ENCODE results near the gene NCDN. TPM values are rescaled to one million over a fixed set of nuclear protein-coding genes. Genes with fewer than 3 reads are reported as not detected.

NCDN gene
- total and polyA plus RNA-seq, 2 of the 8 experiments (the other 6 are each of a cell fraction or from before 2014, with no cell fraction given) = 26.2 to 35.4 TPM

GRCh38 chr1:35611655-35612054 is 54.1 kb downstream of the NCDN start:
- Histone ChIP-seq H3K18ac (ENCODE audit: extremely low read depth, low read length) (no peak overlapping the region), H3K23me2 (ENCODE audit: low read depth, low read length) (no peaks in the 10 kb centered on the region), H3K14ac (ENCODE audit: insufficient read length) (no peak overlapping the region), H2BK15ac (ENCODE audit: low read length) (no peak overlapping the region), H3K79me1 (ENCODE audit: low read depth, low read length) (peaks cover 2% of the 10 kb centered on the region; the same call in 1 of the 2 replicates), H3K4ac (replicated peaks; ENCODE audit: insufficient read length, low read depth, low read length) (no peak overlapping the region), H3K56ac (replicated peaks; ENCODE audit: insufficient read length, low read depth, low read length) (no peak overlapping the region), H2BK12ac (ENCODE audit: low read depth, low read length) (no peak overlapping the region), H2BK5ac (ENCODE audit: low read depth, low read length) (no peak overlapping the region), H3K4me3 (ENCODE audit: extremely low read depth in 1 of 4, insufficient read depth in 2 of 4, low read depth in 3 of 4, low read length in 4 of 4) (no peak overlapping the region), H2AFZ (ENCODE audit: low read length) (no peak overlapping the region), H2BK120ac (replicated peaks; ENCODE audit: low read depth, low read length) (no peak overlapping the region), H3K4me1 (replicated peaks in 1 of 4; ENCODE audit: control insufficient read depth in 3 of 4, insufficient read depth in 4 of 4, low read length in 3 of 4) (no peaks in the 10 kb centered on the region), H3K27me3 (replicated peaks in 1 of 4; ENCODE audit: control insufficient read depth in 3 of 4, extremely low read depth in 1 of 4, insufficient read depth in 3 of 4, low read length in 3 of 4) (no peaks in the 10 kb centered on the region), H4K8ac (ENCODE audit: extremely low read depth, insufficient read depth, low read length) (no peak overlapping the region), H2AK5ac (ENCODE audit: low read depth, low read length) (no peak overlapping the region), H3K36me3 (ENCODE audit: control insufficient read depth in 2 of 4, insufficient read depth in 4 of 4, low read length in 3 of 4) (peaks cover 4 to 34% (median 20%) of the 10 kb centered on the region in 4 experiments; a peak in 6 of 8 replicates), H3K4me2 (ENCODE audit: insufficient read depth in 1 of 2, low read depth in 2 of 2, low read length in 2 of 2) (no peak overlapping the region), H3K9ac (replicated peaks in 1 of 4; ENCODE audit: extremely low read depth in 1 of 4, low read depth in 3 of 4, low read length in 3 of 4) (no peak overlapping the region), H3K27ac (ENCODE audit: low read depth, low read length) (no peak overlapping the region), H3K23ac (ENCODE audit: insufficient read length) (no peak overlapping the region), H2BK20ac (ENCODE audit: low read length) (no peak overlapping the region), H4K91ac (replicated peaks; ENCODE audit: insufficient read length, low read length) (no peak overlapping the region), H3K79me2 (ENCODE audit: control insufficient read depth in 1 of 2, insufficient read depth in 2 of 2, low read length in 2 of 2) (peaks cover 0 to 29% of the 10 kb centered on the region in 2 experiments; a peak in 2 of 4 replicates), H4K20me1 (replicated peaks in 1 of 2; ENCODE audit: control insufficient read depth in 1 of 2, insufficient read depth in 2 of 2, low read length in 2 of 2) (peaks cover 6% of the 10 kb centered on the region in 2 experiments), H4K5ac (ENCODE audit: insufficient read length, low read depth, low read length) (no peak overlapping the region), H3K9me3 (ENCODE audit: insufficient read depth in 2 of 2, low read depth in 1 of 2, low read length in 1 of 2) (no peaks in the 10 kb centered on the region)
- 88% methylated on average over 7 of the region's 7 CpGs; no CpG with 5 or more reads in 1 of the 2 experiments for WGBS, 2 experiments (ENCODE audit: extremely low coverage in 1 of 2, insufficient coverage in 1 of 2, insufficient read length in 1 of 2, insufficient replicate concordance in 2 of 2, low coverage in 1 of 2, low lambda C conversion rate in 2 of 2, missing lambda C conversion rate in 1 of 2)
- FAIRE-seq (no peak), DNase-seq (ENCODE audit: low read depth in 1 of 2, low spot score in 2 of 2) (no peak)
- ChIA-PET CTCF (ENCODE audit: partially characterized antibody) (interaction anchor here (0.6 to 1.4 kb wide), 4 partner anchors 43 to 576 kb away, joined by 3 to 4 read pairs (median 3); no protein-coding TSS in a partner anchor), POLR2A (ENCODE audit: partially characterized antibody) (no interaction called here)
- TF ChIP-seq SAP30 (IDR thresholded peaks at IDR 0.05; ENCODE audit: insufficient read depth, insufficient replicate concordance, low read length) (no peak), RBBP5 (IDR thresholded peaks at IDR 0.05; ENCODE audit: borderline replicate concordance, low read depth, low read length) (no peak)
- TF ChIP-seq, protein P1, sequence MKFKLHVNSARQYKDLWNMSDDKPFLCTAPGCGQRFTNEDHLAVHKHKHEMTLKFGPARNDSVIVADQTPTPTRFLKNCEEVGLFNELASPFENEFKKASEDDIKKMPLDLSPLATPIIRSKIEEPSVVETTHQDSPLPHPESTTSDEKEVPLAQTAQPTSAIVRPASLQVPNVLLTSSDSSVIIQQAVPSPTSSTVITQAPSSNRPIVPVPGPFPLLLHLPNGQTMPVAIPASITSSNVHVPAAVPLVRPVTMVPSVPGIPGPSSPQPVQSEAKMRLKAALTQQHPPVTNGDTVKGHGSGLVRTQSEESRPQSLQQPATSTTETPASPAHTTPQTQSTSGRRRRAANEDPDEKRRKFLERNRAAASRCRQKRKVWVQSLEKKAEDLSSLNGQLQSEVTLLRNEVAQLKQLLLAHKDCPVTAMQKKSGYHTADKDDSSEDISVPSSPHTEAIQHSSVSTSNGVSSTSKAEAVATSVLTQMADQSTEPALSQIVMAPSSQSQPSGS (IDR thresholded peaks at IDR 0.05; ENCODE audit: low read length) = no peak

All from H1 (cell line).